Astrocyte of the spinal cord (primary cell): ENCODE data around the gene PPIL6.
"Not testable (repeated sequence)": the region's sequence is repeated elsewhere in the genome, so short reads cannot be mapped to it uniquely, and the experiment has no call there.

ENCODE experiments used
- DNase-seq: peaks from one replicate; pipeline ENCODE4 v3.0.0; 2011; ENCODE audit warnings: low read depth, low spot score
- H3K4me3 ChIP-seq: 2 replicates; pipeline ENCODE4 v1.5.1; 2011; ENCODE audit warnings: low read depth, mild to moderate bottlenecking, low read length, moderate library complexity
- CTCF ChIP-seq: IDR thresholded peaks from 2 replicates; pipeline ENCODE4 v1.5.1; 2012; ENCODE audit warnings: low read depth, mild to moderate bottlenecking, low read length, inconsistent platforms
- in situ Hi-C: cut with HindIII; loops from 2 replicates; pipeline ENCODE4 v1.10.0; 2017; ENCODE audit warnings: low sequenced_read_pairs

PPIL6 gene

GRCh38 chr6:109467696-109468095 is 27.3 kb upstream of the PPIL6 start:
- no peak overlapping the region for H3K4me3 ChIP-seq
- in situ Hi-C loops = no loop called here
- TF ChIP-seq CTCF = no peak
- DNase-seq = no peak

- no peak for DNase-seq
- no peak for TF ChIP-seq CTCF
- in situ Hi-C loops = no loop called here
- H3K4me3 ChIP-seq = no peak overlapping the region
These were observed 25.9 kb upstream of the PPIL6 start for GRCh38 chr6:109466212-109466923.

- in situ Hi-C loops = no loop called here
- no peak overlapping the region for H3K4me3 ChIP-seq
- TF ChIP-seq CTCF = no peak
- no peak for DNase-seq
These were observed 25.3 kb upstream of the PPIL6 start for GRCh38 chr6:109465772-109466171.

DNA sequence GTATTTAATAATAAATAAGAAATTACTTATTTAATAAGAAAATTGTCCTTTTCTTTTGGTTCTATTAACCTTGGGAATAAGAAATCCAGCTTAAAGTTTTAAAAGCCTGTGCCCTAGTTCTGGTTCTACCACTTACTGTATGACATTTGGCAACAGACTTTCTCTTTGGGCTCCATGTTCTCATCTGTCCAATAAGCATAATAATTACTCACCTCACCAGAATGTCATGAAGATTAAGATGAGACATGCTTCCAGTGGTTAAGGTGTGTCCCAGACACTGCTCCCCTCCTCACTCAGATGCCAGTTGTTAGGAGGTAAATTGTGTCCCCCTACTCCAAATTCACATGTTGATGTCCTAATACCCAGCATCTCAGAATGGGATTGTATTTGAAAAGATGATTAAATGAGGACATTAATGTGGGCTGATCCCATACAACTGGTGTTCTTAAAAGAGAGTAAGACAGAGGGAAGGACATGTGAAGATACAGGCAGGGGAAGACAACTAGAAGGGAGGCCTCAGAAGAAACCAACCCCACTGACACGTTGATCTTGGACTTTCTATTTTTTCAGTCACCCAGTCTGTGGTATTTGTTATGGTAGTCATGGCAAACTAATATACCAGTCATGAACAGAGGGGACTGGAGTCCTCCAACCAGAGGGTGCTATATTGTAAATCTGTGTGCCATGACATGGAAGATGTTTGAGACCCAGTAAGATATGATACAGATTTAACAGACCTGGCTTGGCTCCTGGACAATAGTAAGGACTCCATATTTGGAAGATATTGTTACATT is 21.5 kb upstream of the PPIL6 start:
- H3K4me3 ChIP-seq = no peak overlapping the region
- in situ Hi-C loops = no loop called here
- TF ChIP-seq CTCF = no peak
- no peak for DNase-seq

GRCh38 chr6:109461205-109461604 is 20.8 kb upstream of the PPIL6 start:
- in situ Hi-C loops, H3K4me3 ChIP-seq, DNase-seq: not testable (repeated sequence)

GRCh38 chr6:109460161-109460829 is 19.9 kb upstream of the PPIL6 start:
- no peak for DNase-seq
- in situ Hi-C loops = no loop called here
- no peak overlapping the region for H3K4me3 ChIP-seq
- no peak for TF ChIP-seq CTCF
